HG03442 (cell line): ENCODE data around the gene PIKFYVE.

ENCODE experiments used
- ATAC-seq: cut with Tn5 transposase; IDR thresholded peaks from one replicate; pipeline ENCODE4 v1.9.1; 2021; ENCODE audit warnings: mild to moderate bottlenecking, moderate library complexity; ENCODE audit not compliant: unreplicated experiment

The PIKFYVE gene

GRCh38 chr2:208399201-208399600, 133.1 kb downstream of the PIKFYVE start:
- ATAC-seq: no peak

GRCh38 chr2:208406474-208407451, 140.7 kb downstream of the PIKFYVE start, which contains the start of gene PTH2R:
PTH2R (plus strand) TSS chr2:208406792; CDS start chr2:208407044, 252 bp downstream.
- no peak for ATAC-seq

DNA sequence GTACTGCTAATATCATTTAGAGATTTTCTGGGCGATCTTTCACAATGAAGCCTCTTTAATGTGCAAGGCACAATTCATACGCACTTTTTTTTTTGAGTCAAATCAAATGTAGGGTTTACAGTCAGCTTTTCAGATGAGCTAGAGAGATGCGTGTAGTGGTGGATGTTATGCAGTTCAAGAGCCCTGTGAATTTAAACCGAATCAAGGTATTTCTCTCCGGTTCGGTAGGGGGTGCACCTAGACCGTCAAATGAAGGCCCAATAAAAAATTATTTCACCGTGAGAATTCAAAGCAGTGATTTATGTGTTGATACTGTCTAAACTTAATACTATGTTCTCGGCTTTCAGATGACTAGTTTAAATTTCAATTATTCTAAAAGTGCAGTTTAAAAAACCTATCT, 141.6 kb downstream of the PIKFYVE start:
- ATAC-seq: peak; percentile 64
